Astrocyte of the spinal cord (primary cell): ENCODE data around the gene MT1A.

Experiments used
- DNase-seq: peaks from one replicate; pipeline ENCODE4 v3.0.0; 2011; ENCODE audit warnings: low read depth, low spot score
- H3K4me3 ChIP-seq: 2 replicates; pipeline ENCODE4 v1.5.1; 2011; ENCODE audit warnings: low read depth, mild to moderate bottlenecking, low read length, moderate library complexity
- in situ Hi-C: cut with HindIII; loops from 2 replicates; pipeline ENCODE4 v1.10.0; 2017; ENCODE audit warnings: low sequenced_read_pairs
- TF ChIP-seq, protein P1 (sequence below): IDR thresholded peaks from 2 replicates; pipeline ENCODE4 v1.5.1; 2012; ENCODE audit warnings: low read depth, mild to moderate bottlenecking, low read length, inconsistent platforms

The MT1A gene

DNA sequence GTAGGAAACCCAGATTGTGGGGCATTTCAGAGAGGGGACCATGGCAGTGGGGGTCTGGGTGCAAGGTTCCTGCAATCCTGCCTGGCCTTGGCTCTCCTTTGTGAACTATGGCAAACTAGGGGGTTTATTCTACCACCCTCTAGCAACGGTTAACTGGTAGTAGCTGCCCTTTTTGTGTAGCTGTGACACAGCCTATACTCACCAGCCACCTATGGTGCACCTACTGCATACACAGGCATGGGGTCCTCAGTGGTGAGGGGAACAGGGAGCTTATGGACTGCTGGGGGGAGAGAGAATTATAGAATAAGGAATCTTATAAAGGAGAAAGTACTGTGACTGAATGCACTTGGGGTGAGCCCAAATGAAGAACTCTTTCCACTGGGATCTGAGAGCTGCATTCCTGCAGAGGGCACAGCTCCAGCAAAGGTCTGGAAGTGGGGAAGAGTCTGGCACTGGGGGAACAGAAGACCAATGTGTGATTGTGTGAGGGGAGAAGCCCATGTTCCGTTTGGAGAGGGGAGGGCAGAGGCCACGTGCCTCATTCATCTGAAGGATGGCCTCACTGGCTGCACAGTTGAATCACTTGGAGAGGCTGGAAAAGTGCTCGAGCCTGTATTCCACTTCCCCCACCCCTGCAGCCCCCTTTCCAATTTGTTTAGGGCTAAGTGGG, 45.9 kb downstream of the MT1A start:
- no peak overlapping the region for H3K4me3 ChIP-seq
- in situ Hi-C loops, result no loop called here
- TF ChIP-seq, protein P1, sequence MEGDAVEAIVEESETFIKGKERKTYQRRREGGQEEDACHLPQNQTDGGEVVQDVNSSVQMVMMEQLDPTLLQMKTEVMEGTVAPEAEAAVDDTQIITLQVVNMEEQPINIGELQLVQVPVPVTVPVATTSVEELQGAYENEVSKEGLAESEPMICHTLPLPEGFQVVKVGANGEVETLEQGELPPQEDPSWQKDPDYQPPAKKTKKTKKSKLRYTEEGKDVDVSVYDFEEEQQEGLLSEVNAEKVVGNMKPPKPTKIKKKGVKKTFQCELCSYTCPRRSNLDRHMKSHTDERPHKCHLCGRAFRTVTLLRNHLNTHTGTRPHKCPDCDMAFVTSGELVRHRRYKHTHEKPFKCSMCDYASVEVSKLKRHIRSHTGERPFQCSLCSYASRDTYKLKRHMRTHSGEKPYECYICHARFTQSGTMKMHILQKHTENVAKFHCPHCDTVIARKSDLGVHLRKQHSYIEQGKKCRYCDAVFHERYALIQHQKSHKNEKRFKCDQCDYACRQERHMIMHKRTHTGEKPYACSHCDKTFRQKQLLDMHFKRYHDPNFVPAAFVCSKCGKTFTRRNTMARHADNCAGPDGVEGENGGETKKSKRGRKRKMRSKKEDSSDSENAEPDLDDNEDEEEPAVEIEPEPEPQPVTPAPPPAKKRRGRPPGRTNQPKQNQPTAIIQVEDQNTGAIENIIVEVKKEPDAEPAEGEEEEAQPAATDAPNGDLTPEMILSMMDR, result no peak
- DNase-seq, result no peak

DNA sequence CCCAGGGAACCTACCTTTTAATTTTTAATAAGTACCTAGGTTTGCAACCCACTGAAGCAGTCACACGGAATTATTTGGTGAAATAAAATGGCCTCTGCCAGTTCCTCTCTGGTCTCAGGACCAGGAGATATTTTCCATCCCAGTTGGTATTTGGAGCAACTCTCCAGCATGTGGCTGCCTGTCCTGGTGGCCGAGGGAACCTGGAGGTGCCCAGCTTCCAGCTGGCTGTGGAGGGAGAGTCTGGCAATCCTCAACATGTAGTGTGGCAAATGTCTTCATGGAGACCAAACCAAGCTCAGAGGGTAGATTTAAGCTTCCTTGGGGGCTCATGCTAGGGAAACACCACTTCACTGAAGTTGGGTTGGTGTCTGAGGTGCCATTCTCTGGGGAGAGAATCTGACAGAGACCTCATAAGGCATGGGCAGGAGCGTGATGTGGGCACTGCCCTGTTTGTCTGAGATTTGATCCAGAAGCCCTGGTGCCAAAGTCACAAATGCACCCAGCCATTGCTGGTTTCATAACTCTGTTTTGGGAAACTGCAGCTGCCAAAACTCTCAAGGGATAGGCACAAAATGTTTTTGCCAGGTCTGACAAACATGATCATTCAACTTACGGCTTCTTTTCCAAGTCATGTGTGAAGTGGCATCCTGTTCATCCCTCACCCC, 46.6 kb downstream of the MT1A start:
- DNase-seq, result no peak
- TF ChIP-seq, protein P1, result no peak
- H3K4me3 ChIP-seq, result no peak overlapping the region
- in situ Hi-C loops, result no loop called here

DNA sequence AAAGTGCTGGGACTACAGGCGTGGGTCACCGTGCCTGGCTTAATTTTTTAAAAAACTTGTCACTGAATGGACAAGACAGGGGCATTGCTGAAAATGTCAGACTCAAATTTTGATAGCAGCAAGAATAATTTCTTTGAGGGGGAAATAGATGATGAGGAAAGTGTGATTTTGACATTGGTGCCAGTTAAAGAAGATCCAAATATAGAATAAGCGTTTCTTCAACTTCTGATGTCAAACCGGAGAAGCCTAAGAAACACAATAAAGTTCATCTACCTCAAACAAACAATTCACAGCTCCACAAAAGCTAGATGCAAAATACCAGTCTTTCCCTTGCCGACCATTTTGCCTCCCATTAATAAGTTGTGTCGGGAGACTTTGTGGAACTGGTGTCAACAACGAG, 48.3 kb downstream of the MT1A start:
- in situ Hi-C loops, result no loop called here
- no peak overlapping the region for H3K4me3 ChIP-seq
- no peak for DNase-seq
- TF ChIP-seq, protein P1, result no peak

DNA sequence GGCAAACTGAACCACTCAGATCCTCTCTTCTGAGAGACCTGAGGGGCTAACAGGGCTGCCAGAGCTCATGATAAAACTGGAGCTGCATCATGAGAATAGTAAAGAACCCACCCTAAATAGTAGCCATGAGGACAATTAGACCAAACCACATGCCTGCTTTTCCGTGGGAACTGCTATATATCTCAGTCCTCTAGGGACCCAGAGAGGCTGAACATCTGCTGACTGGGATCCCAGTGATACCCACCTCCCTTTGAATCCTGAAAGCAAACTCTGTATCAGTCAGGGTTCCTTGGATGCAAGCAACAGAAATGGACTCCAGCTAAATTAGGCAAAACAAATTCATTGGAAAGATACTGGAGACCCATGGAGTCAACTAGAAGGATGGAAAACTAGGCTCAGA, 50.3 kb downstream of the MT1A start:
- no peak for DNase-seq
- in situ Hi-C loops, result no loop called here
- H3K4me3 ChIP-seq, result no peak overlapping the region
- TF ChIP-seq, protein P1, result no peak

DNA sequence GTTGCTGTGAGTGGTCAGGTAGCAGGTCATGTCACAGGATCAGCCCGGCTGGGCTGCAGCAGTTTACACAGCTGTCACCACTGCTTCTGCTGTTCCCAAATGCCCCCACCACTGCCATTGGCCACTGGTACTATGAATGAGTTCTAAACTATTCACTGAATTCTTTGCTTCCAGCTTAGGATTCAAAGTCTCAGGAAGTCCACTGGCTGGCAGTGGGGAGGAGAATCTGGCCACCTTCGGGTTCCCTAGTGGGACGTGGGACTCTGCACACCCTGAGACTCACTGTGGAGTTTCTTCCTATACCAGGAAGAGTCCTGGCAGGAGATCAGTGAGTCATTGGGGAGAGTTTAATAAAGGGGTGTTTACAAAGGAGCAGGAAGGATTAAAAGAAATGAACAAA, 50.7 kb downstream of the MT1A start:
- TF ChIP-seq, protein P1, result no peak
- DNase-seq, result no peak
- in situ Hi-C loops, result no loop called here
- no peak overlapping the region for H3K4me3 ChIP-seq
